ENCODE measurements around the gene GRK3. TPM values are rescaled to one million over a fixed set of nuclear protein-coding genes. Genes with fewer than 3 reads are reported as not detected.

The GRK3 gene
- polyA plus RNA-seq, 3 donors from 2014 or later = 0.14 to 0.34 (median 0.24) TPM

GRCh38 chr22:25744694-25745093 lies 180.2 kb downstream of the GRK3 start:
- Mint-ChIP-seq H3K27ac (no peak overlapping the region), H3K9me3 (no peaks in the 10 kb centered on the region), H3K27me3 (ENCODE audit: low read depth in 3 of 3) (peaks cover 3 to 5% (median 4%) of the 10 kb centered on the region in 3 donors), H3K4me3 (no peak overlapping the region), H3K36me3 (no peaks in the 10 kb centered on the region), H3K4me1 (no peaks in the 10 kb centered on the region)
- no peak for DNase-seq

GRCh38 chr22:25745341-25746011 lies 181.0 kb downstream of the GRK3 start:
- Mint-ChIP-seq H3K27me3 (ENCODE audit: low read depth in 3 of 3) (peaks cover 3 to 4% (median 3%) of the 10 kb centered on the region in 3 donors), H3K4me3 (no peak overlapping the region), H3K27ac (no peak overlapping the region), H3K4me1 (no peaks in the 10 kb centered on the region), H3K9me3 (no peaks in the 10 kb centered on the region), H3K36me3 (no peaks in the 10 kb centered on the region)
- no peak for DNase-seq

- no peaks in the 10 kb centered on the region for H3K4me1 Mint-ChIP-seq
- no peaks in the 10 kb centered on the region for H3K36me3 Mint-ChIP-seq
- H3K4me3 Mint-ChIP-seq = no peak overlapping the region
- H3K9me3 Mint-ChIP-seq = no peaks in the 10 kb centered on the region
- H3K27ac Mint-ChIP-seq = no peak overlapping the region
- H3K27me3 Mint-ChIP-seq (ENCODE audit: low read depth in 3 of 3) = peaks cover 3 to 4% (median 3%) of the 10 kb centered on the region in 3 donors
- DNase-seq = no peak
These were observed 181.5 kb downstream of the GRK3 start for GRCh38 chr22:25746012-25746373.

GRCh38 chr22:25747245-25747944 lies 182.9 kb downstream of the GRK3 start:
- Mint-ChIP-seq H3K9me3 (no peaks in the 10 kb centered on the region), H3K36me3 (no peaks in the 10 kb centered on the region), H3K27ac (no peak overlapping the region), H3K4me3 (no peak overlapping the region), H3K4me1 (no peaks in the 10 kb centered on the region), H3K27me3 (ENCODE audit: low read depth in 3 of 3) (peaks cover 3 to 4% (median 3%) of the 10 kb centered on the region in 3 donors)
- DNase-seq = no peak

GRCh38 chr22:25748140-25748539 lies 183.7 kb downstream of the GRK3 start:
- no peaks in the 10 kb centered on the region for H3K9me3 Mint-ChIP-seq
- no peaks in the 10 kb centered on the region for H3K4me1 Mint-ChIP-seq
- no peak overlapping the region for H3K4me3 Mint-ChIP-seq
- no peak overlapping the region for H3K27ac Mint-ChIP-seq
- no peak for DNase-seq
- H3K27me3 Mint-ChIP-seq (ENCODE audit: low read depth in 3 of 3) = peaks cover 3 to 4% (median 3%) of the 10 kb centered on the region in 3 donors
- no peaks in the 10 kb centered on the region for H3K36me3 Mint-ChIP-seq

GRCh38 chr22:25748704-25749103 lies 184.2 kb downstream of the GRK3 start:
- H3K27ac Mint-ChIP-seq = no peak overlapping the region
- no peak for DNase-seq
- no peaks in the 10 kb centered on the region for H3K36me3 Mint-ChIP-seq
- peaks cover 3 to 4% (median 4%) of the 10 kb centered on the region in 3 donors for H3K27me3 Mint-ChIP-seq (ENCODE audit: low read depth in 3 of 3)
- no peaks in the 10 kb centered on the region for H3K9me3 Mint-ChIP-seq
- no peak overlapping the region for H3K4me3 Mint-ChIP-seq
- H3K4me1 Mint-ChIP-seq = no peaks in the 10 kb centered on the region

GRCh38 chr22:25749420-25750169 lies 185.1 kb downstream of the GRK3 start:
- Mint-ChIP-seq H3K9me3 (no peaks in the 10 kb centered on the region), H3K27me3 (ENCODE audit: low read depth in 3 of 3) (peaks cover 2 to 4% (median 3%) of the 10 kb centered on the region in 3 donors), H3K27ac (no peak overlapping the region), H3K4me3 (no peak overlapping the region), H3K36me3 (no peaks in the 10 kb centered on the region), H3K4me1 (no peaks in the 10 kb centered on the region)
- no peak for DNase-seq

- Mint-ChIP-seq H3K27me3 (ENCODE audit: low read depth in 3 of 3) (peaks cover 3 to 4% (median 3%) of the 10 kb centered on the region in 3 donors), H3K27ac (no peak overlapping the region), H3K9me3 (no peaks in the 10 kb centered on the region), H3K4me3 (no peak overlapping the region), H3K4me1 (no peaks in the 10 kb centered on the region), H3K36me3 (no peaks in the 10 kb centered on the region)
- no peak for DNase-seq
These were observed 186.2 kb downstream of the GRK3 start for GRCh38 chr22:25750569-25751173.

GRCh38 chr22:25751174-25751581 lies 186.7 kb downstream of the GRK3 start:
- Mint-ChIP-seq H3K27ac (no peak overlapping the region), H3K27me3 (ENCODE audit: low read depth in 3 of 3) (peaks cover 3 to 4% (median 3%) of the 10 kb centered on the region in 3 donors), H3K9me3 (no peaks in the 10 kb centered on the region), H3K4me3 (no peak overlapping the region), H3K36me3 (no peaks in the 10 kb centered on the region), H3K4me1 (no peaks in the 10 kb centered on the region)
- no peak for DNase-seq

GRCh38 chr22:25752615-25753214 lies 188.2 kb downstream of the GRK3 start:
- H3K27ac Mint-ChIP-seq = no peak overlapping the region
- H3K27me3 Mint-ChIP-seq (ENCODE audit: low read depth in 3 of 3) = peaks cover 0 to 3% (median 1%) of the 10 kb centered on the region in 3 donors
- H3K36me3 Mint-ChIP-seq = no peaks in the 10 kb centered on the region
- no peaks in the 10 kb centered on the region for H3K4me1 Mint-ChIP-seq
- DNase-seq = no peak
- H3K4me3 Mint-ChIP-seq = no peak overlapping the region
- H3K9me3 Mint-ChIP-seq = no peaks in the 10 kb centered on the region

GRCh38 chr22:25753252-25753651 lies 188.8 kb downstream of the GRK3 start:
- no peak for DNase-seq
- Mint-ChIP-seq H3K27me3 (ENCODE audit: low read depth in 3 of 3) (peaks cover 0 to 3% (median 1%) of the 10 kb centered on the region in 3 donors), H3K4me3 (no peak overlapping the region), H3K9me3 (no peaks in the 10 kb centered on the region), H3K27ac (no peak overlapping the region), H3K36me3 (no peaks in the 10 kb centered on the region), H3K4me1 (no peaks in the 10 kb centered on the region)

- H3K27ac Mint-ChIP-seq = no peak overlapping the region
- H3K4me1 Mint-ChIP-seq = no peaks in the 10 kb centered on the region
- peaks cover 0 to 7% (median 0%) of the 10 kb centered on the region in 3 donors for H3K27me3 Mint-ChIP-seq (ENCODE audit: low read depth in 3 of 3)
- no peak for DNase-seq
- H3K36me3 Mint-ChIP-seq = no peaks in the 10 kb centered on the region
- H3K4me3 Mint-ChIP-seq = no peak overlapping the region
- H3K9me3 Mint-ChIP-seq = no peaks in the 10 kb centered on the region
These were observed 190.2 kb downstream of the GRK3 start for GRCh38 chr22:25754527-25755202.

- no peaks in the 10 kb centered on the region for H3K4me1 Mint-ChIP-seq
- H3K27ac Mint-ChIP-seq = no peak overlapping the region
- H3K27me3 Mint-ChIP-seq (ENCODE audit: low read depth in 3 of 3) = peaks cover 0 to 7% (median 1%) of the 10 kb centered on the region in 3 donors
- no peaks in the 10 kb centered on the region for H3K9me3 Mint-ChIP-seq
- no peak for DNase-seq
- H3K36me3 Mint-ChIP-seq = no peaks in the 10 kb centered on the region
- no peak overlapping the region for H3K4me3 Mint-ChIP-seq
These were observed 193.2 kb downstream of the GRK3 start for GRCh38 chr22:25757686-25758085.
